SK-N-SH (cell line): ENCODE results near the gene EFCC1. TPM values are rescaled to one million over a fixed set of nuclear protein-coding genes. Genes with fewer than 3 reads are reported as not detected.

Experiments used
- CTCF ChIA-PET: fragments of 300-600, 350-600 bp; formaldehyde crosslinking; extraction: SDS; loops from one replicate; lab custom pipeline; 2021; lab: Yijun Ruan, JAX
- POLR2A ChIA-PET: fragments of 350-600 bp; sonication (Branson Sonifier 250); formaldehyde crosslinking; extraction: SDS; loops from one replicate; lab custom pipeline; 2020; ENCODE audit warnings: antibody characterized with exemption, inconsistent platforms; lab: Yijun Ruan, JAX
- DNase-seq: peaks from one replicate; pipeline ENCODE4 v3.0.0; 2012
- H2AFZ ChIP-seq: fragments of 200-600 bp; sonication (generic); 2 replicates; pipeline ENCODE4 v1.8.1; 2016; ENCODE audit warnings: antibody characterized with exemption, mild to moderate bottlenecking, low read depth
- H3F3A ChIP-seq: fragments of 200-600 bp; sonication (generic); replicated peaks from 2 replicates; pipeline ENCODE3; 2016; ENCODE audit warnings: antibody characterized with exemption, mild to moderate bottlenecking; ENCODE audit not compliant: insufficient read depth
- H3K27ac ChIP-seq, 2 experiments: fragments of 200-500 bp in 1 of 2; fragments of 200-600 bp in 1 of 2; sonication (Bioruptor generic) in 1 of 2; sonication (generic), shearing (Covaris generic) in 1 of 2; 2 replicates each; pipeline versions ENCODE4 v1.5.1 to v1.6.1; 2014 to 2016; ENCODE audit warnings: low read depth in 2 of 2, inconsistent platforms in 1 of 2, low read length in 1 of 2, mild to moderate bottlenecking in 1 of 2, mixed read lengths in 1 of 2
- H3K27me3 ChIP-seq: fragments of 200-600 bp; sonication (generic), shearing (Covaris generic); 2 replicates; pipeline ENCODE4 v1.6.1; 2016; ENCODE audit warnings: mixed run types; ENCODE audit not compliant: insufficient read depth
- H3K36me3 ChIP-seq, 2 experiments: fragments of 200-500 bp in 1 of 2; fragments of 200-600 bp in 1 of 2; sonication (Bioruptor generic) in 1 of 2; sonication (generic) in 1 of 2; replicated peaks in 1 of 2; 2 replicates each; pipeline versions ENCODE3 to v1.5.1; 2014 to 2016; ENCODE audit warnings: low read length in 1 of 2, mild to moderate bottlenecking in 1 of 2; ENCODE audit not compliant: insufficient read depth in 2 of 2, control insufficient read depth in 1 of 2
- H3K4me1 ChIP-seq, 2 experiments: fragments of 200-500 bp in 1 of 2; fragments of 200-600 bp in 1 of 2; sonication (Bioruptor generic) in 1 of 2; sonication (generic), shearing (Covaris generic) in 1 of 2; 2 replicates each; pipeline versions ENCODE4 v1.5.1 to v1.6.1; 2014 to 2016; ENCODE audit warnings: low read depth in 1 of 2, low read length in 1 of 2, mixed run types in 1 of 2; ENCODE audit not compliant: insufficient read depth in 2 of 2, control insufficient read depth in 1 of 2
- H3K4me2 ChIP-seq: fragments of 200-600 bp; sonication (generic), shearing (Covaris generic); 2 replicates; pipeline ENCODE4 v1.6.1; 2017; ENCODE audit warnings: mixed run types
- H3K4me3 ChIP-seq, 2 experiments: fragments of 200-500 bp in 1 of 2; fragments of 200-600 bp in 1 of 2; sonication (Bioruptor generic) in 1 of 2; sonication (generic), shearing (Covaris generic) in 1 of 2; 2 replicates each; pipeline versions ENCODE4 v1.5.1 to v1.8.1; 2014 to 2016; ENCODE audit warnings: low read depth in 2 of 2, inconsistent platforms in 1 of 2, low read length in 1 of 2, mild to moderate bottlenecking in 1 of 2, mixed read lengths in 1 of 2, moderate library complexity in 1 of 2
- H3K79me2 ChIP-seq: fragments of 200-600 bp; sonication (generic); 2 replicates; pipeline ENCODE4 v1.8.1; 2017; ENCODE audit warnings: mild to moderate bottlenecking; ENCODE audit not compliant: insufficient read depth
- H3K9ac ChIP-seq: fragments of 200-600 bp; sonication (generic); 2 replicates; pipeline ENCODE4 v1.6.1; 2017; ENCODE audit warnings: mixed run types
- H3K9me2 ChIP-seq: fragments of 200-600 bp; sonication (generic); 2 replicates; pipeline ENCODE4 v1.6.1; 2017; ENCODE audit warnings: mixed run types
- H3K9me3 ChIP-seq: fragments of 200-600 bp; sonication (generic); 2 replicates; pipeline ENCODE4 v1.6.1; 2017; ENCODE audit warnings: mixed run types, mild to moderate bottlenecking, moderate library complexity
- H4K20me1 ChIP-seq: fragments of 200-600 bp; sonication (generic); 2 replicates; pipeline ENCODE4 v1.6.1; 2017; ENCODE audit warnings: mild to moderate bottlenecking, mixed run types; ENCODE audit not compliant: insufficient read depth
- CHD2 ChIP-seq: fragments of 150-350 bp; IDR thresholded peaks from 2 replicates; pipeline ENCODE4 v1.6.1; 2018; ENCODE audit warnings: low read length; ENCODE audit not compliant: partially characterized antibody
- EP300 ChIP-seq, 2 experiments: IDR thresholded peaks; 2 replicates each; pipeline versions ENCODE4 v1.4.0 to v1.6.1; 2012; ENCODE audit warnings: borderline replicate concordance in 1 of 2, low read depth in 1 of 2, low read length in 1 of 2
- EZH2phosphoT487 ChIP-seq: fragments of 200-600 bp; sonication (generic); IDR thresholded peaks from 2 replicates; pipeline ENCODE4 v1.6.1; 2017; ENCODE audit warnings: low read depth, mixed run types, mild to moderate bottlenecking, antibody characterized with exemption, moderate library complexity, borderline replicate concordance
- FOSL2 ChIP-seq: IDR thresholded peaks from 2 replicates; pipeline ENCODE4 v1.4.0; 2012; ENCODE audit warnings: low read depth, mild to moderate bottlenecking, moderate library complexity, borderline replicate concordance
- FOXJ3 ChIP-seq: sonication (generic); formaldehyde crosslinking; IDR thresholded peaks from 2 replicates; pipeline ENCODE4 v1.5.1; 2020; ENCODE audit warnings: mild to moderate bottlenecking, missing genetic modification reagents
- GATA2 ChIP-seq: sonication (generic); formaldehyde crosslinking; IDR thresholded peaks from 2 replicates; pipeline ENCODE4 v1.5.0; 2020; ENCODE audit warnings: mild to moderate bottlenecking, missing genetic modification reagents
- IRF3 ChIP-seq: fragments of 150-350 bp; IDR thresholded peaks from 2 replicates; pipeline ENCODE4 v1.6.1; 2016; ENCODE audit warnings: mild to moderate bottlenecking, low read depth, low read length
- NFIC ChIP-seq: IDR thresholded peaks from 2 replicates; pipeline ENCODE4 v1.4.0; 2012; ENCODE audit warnings: borderline replicate concordance
- NRF1 ChIP-seq: IDR thresholded peaks from 2 replicates; pipeline ENCODE4 v1.6.1; 2012; ENCODE audit warnings: low read depth, mild to moderate bottlenecking, low read length
- PBX3 ChIP-seq: IDR thresholded peaks from 2 replicates; pipeline ENCODE4; 2012
- RAD21 ChIP-seq: IDR thresholded peaks from 2 replicates; pipeline ENCODE4 v1.6.1; 2012; ENCODE audit warnings: mild to moderate bottlenecking, low read length
- REST ChIP-seq: IDR thresholded peaks from 2 replicates; pipeline ENCODE4 v1.6.1; 2012; ENCODE audit warnings: mild to moderate bottlenecking, low read depth, low read length, moderate library complexity
- RFX5 ChIP-seq: IDR thresholded peaks from 2 replicates; pipeline ENCODE4 v1.6.1; 2012; ENCODE audit warnings: mild to moderate bottlenecking, improper control_type of control experiment, low read length
- RXRA ChIP-seq: IDR thresholded peaks from 2 replicates; pipeline ENCODE4 v1.4.0; 2012; ENCODE audit warnings: low read depth, mild to moderate bottlenecking, borderline replicate concordance
- TAF1 ChIP-seq: IDR thresholded peaks from 2 replicates; pipeline ENCODE4 v1.6.1; 2012; ENCODE audit warnings: low read depth, mild to moderate bottlenecking, low read length, moderate library complexity, borderline replicate concordance
- TCF12 ChIP-seq: IDR thresholded peaks from 2 replicates; pipeline ENCODE4 v1.4.0; 2012
- YY1 ChIP-seq: IDR thresholded peaks from 2 replicates; pipeline ENCODE4 v1.4.0; 2012; ENCODE audit warnings: low read depth, mild to moderate bottlenecking
- WGBS: methylation state at CpG from one replicate; pipeline ENCODE4 v1.1.6; 2017; ENCODE audit warnings: low lambda C conversion rate; 5-methylcytosine and 5-hydroxymethylcytosine counted together
- polyA plus RNA-seq, 3 experiments: library from polyadenylated mRNA; depleted of rRNA; stranded (reverse); fragments of >200 nt; gene quantifications; 2 replicates each; pipeline ENCODE4 v1.2.3, GENCODE V29; 2012

EFCC1 gene
- polyA plus RNA-seq, 1 of the 3 experiments (the other 2 are of a cell fraction), result not detected

- Histone ChIP-seq H3K9me3 (no peaks in the 10 kb centered on the region), H3K9me2 (no peaks in the 10 kb centered on the region), H3K27me3 (peaks cover 4% of the 10 kb centered on the region; the same call in 1 of the 2 replicates), H3K36me3 (no peaks in the 10 kb centered on the region), H3K4me3 (no peak overlapping the region), H2AFZ (no peak overlapping the region), H3K79me2 (no peaks in the 10 kb centered on the region), H3K27ac (no peak overlapping the region), H4K20me1 (no peaks in the 10 kb centered on the region), H3K4me2 (no peak overlapping the region), H3F3A (no peaks in the 10 kb centered on the region), H3K9ac (no peak overlapping the region), H3K4me1 (no peaks in the 10 kb centered on the region)
- no peak for TF ChIP-seq RFX5
- no peak for TF ChIP-seq FOSL2
- no peak for TF ChIP-seq RXRA
- TF ChIP-seq EP300 (IDR thresholded peaks at IDR 0.05; ENCODE audit: borderline replicate concordance in 1 of 2, low read depth in 1 of 2, low read length in 1 of 2), result no peak
- TF ChIP-seq FOXJ3 (CRISPR knock-in tag), result no peak
- no peak for TF ChIP-seq YY1
- no peak for TF ChIP-seq NFIC
- no peak for TF ChIP-seq CHD2
- ChIA-PET CTCF (interaction anchor here (1.1 to 7.3 kb wide), 4 partner anchors 11 to 43 kb away, joined by 3 to 46 read pairs (median 6); no protein-coding TSS in a partner anchor), POLR2A (no interaction called here)
- WGBS, result 37% methylated on average over 6 of the region's 9 CpGs
- DNase-seq, result no peak
Measured at GRCh38 chr3:129010310-129010956, 9.3 kb downstream of the EFCC1 start.

- Histone ChIP-seq H3K4me1 (peaks cover 0 to 8% of the 10 kb centered on the region in 2 experiments; a peak in 1 of 4 replicates), H3K79me2 (no peaks in the 10 kb centered on the region), H3K36me3 (no peaks in the 10 kb centered on the region), H3K4me3 (no peak overlapping the region), H2AFZ (no peak overlapping the region), H3K9ac (no peak overlapping the region), H3F3A (no peaks in the 10 kb centered on the region), H3K9me3 (no peaks in the 10 kb centered on the region), H3K27me3 (no peaks in the 10 kb centered on the region), H3K27ac (no peak overlapping the region), H3K4me2 (no peak overlapping the region), H4K20me1 (no peaks in the 10 kb centered on the region), H3K9me2 (no peaks in the 10 kb centered on the region)
- TF ChIP-seq RAD21 (no peak), YY1 (no peak), GATA2 (CRISPR knock-in tag) (no peak), EZH2phosphoT487 (no peak)
- ChIA-PET CTCF (interaction anchor here (1.0 to 7.3 kb wide), 6 partner anchors 10 to 43 kb away, joined by 3 to 46 read pairs (median 6); no protein-coding TSS in a partner anchor), POLR2A (no interaction called here)
- DNase-seq, result no peak
- 88% methylated on average over 3 of the region's 3 CpGs for WGBS
Measured at GRCh38 chr3:129013491-129013891, 12.4 kb downstream of the EFCC1 start.

- H3K4me3 ChIP-seq, result no peak overlapping the region
- CTCF ChIA-PET, result interaction anchor here (1.5 to 7.3 kb wide), 4 partner anchors 11 to 44 kb away, joined by 3 to 46 read pairs (median 6); no protein-coding TSS in a partner anchor
- 89% methylated on average over 4 of the region's 13 CpGs for WGBS
- TF ChIP-seq NRF1, result no peak
- TF ChIP-seq REST, result no peak
- TF ChIP-seq PBX3, result no peak
- no peak for TF ChIP-seq IRF3
- no peak for TF ChIP-seq TCF12
- TF ChIP-seq TAF1, result no peak
Measured at GRCh38 chr3:129014148-129014547, 13.0 kb downstream of the EFCC1 start.

More at GRCh38 chr3:129014148-129014547, 13.0 kb downstream of the EFCC1 start:
- no peak overlapping the region for H3K4me2 ChIP-seq
- no peaks in the 10 kb centered on the region for H3K27me3 ChIP-seq
- H3F3A ChIP-seq, result no peaks in the 10 kb centered on the region
- POLR2A ChIA-PET, result no interaction called here
- H3K27ac ChIP-seq, result no peak overlapping the region
- DNase-seq, result no peak
- peaks cover 0 to 8% of the 10 kb centered on the region in 2 experiments; a peak in 1 of 4 replicates for H3K4me1 ChIP-seq
- H3K9me3 ChIP-seq, result no peaks in the 10 kb centered on the region
- no peak overlapping the region for H3K9ac ChIP-seq
- H4K20me1 ChIP-seq, result no peaks in the 10 kb centered on the region
- no peaks in the 10 kb centered on the region for H3K9me2 ChIP-seq
- H3K79me2 ChIP-seq, result no peaks in the 10 kb centered on the region
- H3K36me3 ChIP-seq, result no peaks in the 10 kb centered on the region
- no peak overlapping the region for H2AFZ ChIP-seq
